ENCODE results near the gene TSC2. TPM values are rescaled to one million over a fixed set of nuclear protein-coding genes. Genes with fewer than 3 reads are reported as not detected.
"Not testable (repeated sequence)": the region's sequence is repeated elsewhere in the genome, so short reads cannot be mapped to it uniquely, and the experiment has no call there.

Gene TSC2
- polyA plus RNA-seq, 1 donor (not counting 4 experiments of a cell fraction or from before 2014, with no cell fraction given), result 22.6 TPM

DNA sequence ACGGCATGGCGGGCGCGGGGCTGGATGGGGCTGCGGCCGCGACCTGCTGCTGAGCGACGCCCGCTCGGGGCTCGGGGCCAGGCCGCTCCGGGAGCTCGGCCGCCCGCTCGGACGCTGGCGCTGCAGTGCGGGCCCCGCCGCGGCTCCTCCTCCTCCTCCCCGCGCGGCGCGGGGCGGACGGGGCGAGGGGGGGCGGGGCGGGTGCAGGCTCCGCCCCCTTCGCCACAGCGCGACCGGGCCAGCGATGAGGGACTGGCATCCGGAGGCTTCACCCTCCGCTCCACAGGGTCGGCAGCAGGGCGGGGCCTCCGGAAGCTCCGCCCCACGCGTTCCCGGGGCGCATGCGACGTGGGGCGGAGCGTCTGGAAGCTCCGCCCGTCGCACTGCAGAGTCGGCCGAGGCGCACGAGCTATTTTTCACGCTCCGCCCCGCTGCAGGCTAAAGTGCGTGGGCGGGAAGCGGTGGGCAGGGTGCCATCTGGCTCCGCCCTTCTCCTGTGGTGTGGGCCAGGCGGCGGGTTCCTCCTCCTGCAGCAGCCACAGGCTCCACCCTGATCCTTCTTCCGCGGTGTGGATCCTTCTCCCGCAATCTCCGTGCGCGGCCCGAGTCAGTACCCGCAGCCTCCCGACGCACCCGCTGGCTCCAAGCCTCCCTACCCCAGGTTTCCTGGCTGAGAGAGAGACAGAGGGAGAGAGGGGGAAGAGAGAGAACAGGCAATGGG lies 88.1 kb downstream of the TSC2 start, which contains the start of gene PKD1:
PKD1 (minus strand) TSS at position 129 of the 721 bp plus-strand sequence. CDS start 209 bp downstream, outside the sequence.
- H3K79me2 ChIP-seq (ENCODE audit: control insufficient read depth, insufficient read depth, low read length); H3K9me3 ChIP-seq (ENCODE audit: control insufficient read depth, low read depth, low read length); H3K4me1 ChIP-seq (ENCODE audit: control insufficient read depth, extremely low read depth, insufficient read depth, low read length); H3K27ac ChIP-seq (ENCODE audit: control insufficient read depth, insufficient read depth, low read length); FAIRE-seq; H3K9me1 ChIP-seq (ENCODE audit: control insufficient read depth, extremely low read depth, insufficient read depth, low read length); H4K20me1 ChIP-seq (ENCODE audit: control insufficient read depth, extremely low read depth, insufficient read depth, low read length); H3K27me3 ChIP-seq (ENCODE audit: control insufficient read depth, extremely low read depth, insufficient read depth, low read length); dilution Hi-C loops (cut with MboI; ENCODE audit: extremely low pct_ligation_motif_present, low sequenced_read_pairs); H3K36me3 ChIP-seq (ENCODE audit: control insufficient read depth in 2 of 2, extremely low read depth in 1 of 2, insufficient read depth in 2 of 2, low read length in 2 of 2): not testable (repeated sequence)
- H2AFZ ChIP-seq (ENCODE audit: control insufficient read depth, low read length), result peak within 1 kb of the TSS; percentile 70
- DNase-seq (ENCODE audit: low read depth, low spot score), result peak; percentile 68
- H3K9ac ChIP-seq (ENCODE audit: control insufficient read depth, extremely low read depth, insufficient read depth, low read length), result peak within 1 kb of the TSS; percentile 15
- peak within 1 kb of the TSS; percentile 48 to 51 (median 49) for H3K4me3 ChIP-seq (ENCODE audit: control insufficient read depth in 2 of 3, extremely low read depth in 1 of 3, insufficient read depth in 2 of 3, low read depth in 1 of 3, low read length in 3 of 3)
- H3K4me2 ChIP-seq (ENCODE audit: control insufficient read depth, extremely low read depth, insufficient read depth, low read depth, low read length), result peak within 1 kb of the TSS; percentile 58

Small RNAs within 50 kb of the gene (small RNA-seq; reads per million reads assigned to genes)
- gene MIR1225 (ENCODE audit: insufficient read length in 3 of 3, low read depth in 3 of 3, low replicate concordance in 1 of 3) (0 to 0.07 (median 0) reads per million in 3 experiments), gene MIR3180-5 (ENCODE audit: insufficient read length in 3 of 3, low read depth in 3 of 3, low replicate concordance in 1 of 3) (0 reads per million in 3 experiments), gene MIR4516 (ENCODE audit: insufficient read length in 3 of 3, low read depth in 3 of 3, low replicate concordance in 1 of 3) (0 to 0.33 (median 0) reads per million in 3 experiments), gene RF00019 (ENCODE audit: insufficient read length in 3 of 3, low read depth in 3 of 3, low replicate concordance in 1 of 3) (0 reads per million in 3 experiments), gene RN7SL219P (ENCODE audit: insufficient read length in 3 of 3, low read depth in 3 of 3, low replicate concordance in 1 of 3) (0 reads per million in 3 experiments)

Other genes starting within 250 kb of the TSC2 start
- gene HAGH, start 221.2 kb upstream of the TSC2 start, polyA plus RNA-seq, result 17.7 to 31.2 TPM (median 22.2 TPM) in 3 replicates
- 29.4 to 59.5 TPM (median 36.8 TPM) in 3 replicates for gene FAHD1, start 220.8 kb upstream of the TSC2 start, polyA plus RNA-seq
- not detected in 3 replicates for gene MEIOB, start 175.8 kb upstream of the TSC2 start, polyA plus RNA-seq
- gene HS3ST6, start 129.6 kb upstream of the TSC2 start, polyA plus RNA-seq, result 0.09 TPM in 1 of 3 replicates, not detected in the others
- 23.9 to 45.4 TPM (median 25.2 TPM) in 3 replicates for gene MSRB1, start 104.8 kb upstream of the TSC2 start, polyA plus RNA-seq
- 0.34 to 0.38 TPM (median 0.37 TPM) in 3 replicates for gene RPL3L, start 93.3 kb upstream of the TSC2 start, polyA plus RNA-seq
- 97.9 to 161 TPM (median 107 TPM) in 3 replicates for gene NDUFB10, start 88.4 kb upstream of the TSC2 start, polyA plus RNA-seq
- 2,750 to 6,036 TPM (median 3,573 TPM) in 3 replicates for gene RPS2, start 83.2 kb upstream of the TSC2 start, polyA plus RNA-seq
- gene RNF151, start 81.1 kb upstream of the TSC2 start, polyA plus RNA-seq, result not detected in 3 replicates
- gene TBL3, start 75.9 kb upstream of the TSC2 start, polyA plus RNA-seq, result 27.8 to 45.1 TPM (median 40.1 TPM) in 3 replicates
- gene NOXO1, start 66.5 kb upstream of the TSC2 start, polyA plus RNA-seq, result 0.38 to 1.1 TPM (median 0.54 TPM) in 3 replicates
- gene GFER, start 63.8 kb upstream of the TSC2 start, polyA plus RNA-seq, result 10.3 to 13.4 TPM (median 12.0 TPM) in 3 replicates
- gene SYNGR3, start 58.0 kb upstream of the TSC2 start, polyA plus RNA-seq, result 0.12 to 0.30 TPM (median 0.28 TPM) in 3 replicates
- 18.0 to 35.5 TPM (median 24.0 TPM) in 3 replicates for gene ZNF598, start 38.2 kb upstream of the TSC2 start, polyA plus RNA-seq
- 0.23 TPM in 1 of 3 replicates, not detected in the others for gene NPW, start 28.2 kb upstream of the TSC2 start, polyA plus RNA-seq
- gene NHERF2, start 21.1 kb upstream of the TSC2 start, polyA plus RNA-seq, result 5.9 to 10.1 TPM (median 9.0 TPM) in 3 replicates
- gene NTHL1, start 151 bp upstream of the TSC2 start, polyA plus RNA-seq, result 8.5 to 16.0 TPM (median 10.9 TPM) in 3 replicates
- 10.6 to 22.9 TPM (median 16.4 TPM) in 3 replicates for gene PKD1, start 87.9 kb downstream of the TSC2 start, polyA plus RNA-seq
- gene RAB26, start 100.6 kb downstream of the TSC2 start, polyA plus RNA-seq, result 0.44 to 0.91 TPM (median 0.58 TPM) in 3 replicates
- gene TRAF7, start 107.8 kb downstream of the TSC2 start, polyA plus RNA-seq, result 38.4 to 52.1 TPM (median 45.9 TPM) in 3 replicates
- gene CASKIN1, start 148.6 kb downstream of the TSC2 start, polyA plus RNA-seq, result 0.01 to 0.45 TPM (median 0.04 TPM) in 3 replicates
- 35.7 to 68.9 TPM (median 54.7 TPM) in 3 replicates for gene MLST8, start 157.5 kb downstream of the TSC2 start, polyA plus RNA-seq
- gene BRICD5, start 162.9 kb downstream of the TSC2 start, polyA plus RNA-seq, result 1.8 to 5.9 TPM (median 3.5 TPM) in 3 replicates
- gene PGP, start 166.9 kb downstream of the TSC2 start, polyA plus RNA-seq, result 10.3 to 18.0 TPM (median 10.4 TPM) in 3 replicates
- 10.5 to 24.7 TPM (median 11.1 TPM) in 3 replicates for gene E4F1, start 175.6 kb downstream of the TSC2 start, polyA plus RNA-seq
- 0.31 to 1.1 TPM (median 0.41 TPM) in 3 replicates for gene DNASE1L2, start 188.5 kb downstream of the TSC2 start, polyA plus RNA-seq
- 19.7 to 32.0 TPM (median 24.2 TPM) in 3 replicates for gene ECI1, start 203.6 kb downstream of the TSC2 start, polyA plus RNA-seq
- 79.2 to 226 TPM (median 89.4 TPM) in 3 replicates for gene RNPS1, start 220.1 kb downstream of the TSC2 start, polyA plus RNA-seq

Measured in keratinocyte (primary cell).